Neural cell (in vitro differentiated cells): Measurements from ENCODE around the gene MYBL2. TPM values are rescaled to one million over a fixed set of nuclear protein-coding genes. Genes with fewer than 3 reads are reported as not detected.

ENCODE experiments used
- H2AFZ ChIP-seq: fragments of 200-600, 300-800 bp; sonication (generic), shearing (Covaris generic); 2 replicates; pipeline ENCODE4 v1.6.0; 2014; ENCODE audit warnings: low read depth, mild to moderate bottlenecking, antibody characterized with exemption, low read length, moderate library complexity
- H3F3A ChIP-seq: fragments of 200-600 bp; shearing (Covaris generic); 2 replicates; pipeline ENCODE4 v1.6.1; 2016; ENCODE audit warnings: mild to moderate bottlenecking, moderate library complexity, mixed read lengths, antibody characterized with exemption, low read length; ENCODE audit not compliant: insufficient read depth, poor library complexity, severe bottlenecking
- H3K27ac ChIP-seq: fragments of 200-600, 300-800 bp; sonication (generic), shearing (Covaris generic); 2 replicates; pipeline ENCODE4 v1.5.1; 2014; ENCODE audit warnings: mild to moderate bottlenecking, low read length, moderate library complexity
- H3K27me3 ChIP-seq: fragments of 300-800, 200-600 bp; sonication (generic), shearing (Covaris generic); 2 replicates; pipeline ENCODE4 v1.6.0; 2014; ENCODE audit warnings: mild to moderate bottlenecking, low read depth, low read length, moderate library complexity; ENCODE audit not compliant: insufficient read depth
- H3K36me3 ChIP-seq: fragments of 300-800, 200-600 bp; sonication (generic), shearing (Covaris generic); 2 replicates; pipeline ENCODE4 v1.5.1; 2014; ENCODE audit warnings: mild to moderate bottlenecking, antibody characterized with exemption, low read length, moderate library complexity; ENCODE audit not compliant: insufficient read depth
- H3K4me2 ChIP-seq: fragments of 300-800, 200-600 bp; sonication (generic), shearing (Covaris generic); 2 replicates; pipeline ENCODE4 v1.6.0; 2014; ENCODE audit warnings: mild to moderate bottlenecking, low read length
- H3K4me3 ChIP-seq: fragments of 300-800, 200-600 bp; sonication (generic), shearing (Covaris generic); 2 replicates; pipeline ENCODE4 v1.5.1; 2014; ENCODE audit warnings: mild to moderate bottlenecking, low read length, moderate library complexity
- H3K79me2 ChIP-seq: fragments of 200-600 bp; shearing (Covaris generic); replicated peaks from 2 replicates; pipeline ENCODE4 v1.6.0; 2014; ENCODE audit warnings: mild to moderate bottlenecking, low read length, moderate library complexity; ENCODE audit not compliant: insufficient read depth
- H3K9ac ChIP-seq: fragments of 300-800, 200-600 bp; sonication (generic), shearing (Covaris generic); 2 replicates; pipeline ENCODE4 v1.6.1; 2016; ENCODE audit warnings: mild to moderate bottlenecking, low read length, mixed read lengths
- H3K9me2 ChIP-seq: fragments of 200-600 bp; shearing (Covaris generic); 2 replicates; pipeline ENCODE4 v1.6.1; 2016; ENCODE audit warnings: mild to moderate bottlenecking, low read length, mixed read lengths; ENCODE audit not compliant: insufficient read depth
- H3K9me3 ChIP-seq: fragments of 200-600, 300-800 bp; sonication (generic), shearing (Covaris generic); 2 replicates; pipeline ENCODE4 v1.6.1; 2016; ENCODE audit warnings: mild to moderate bottlenecking, mixed run types, low read length, moderate library complexity, mixed read lengths
- H4K20me1 ChIP-seq: fragments of 200-600 bp; shearing (Covaris generic); 2 replicates; pipeline ENCODE4 v1.6.1; 2016; ENCODE audit warnings: mild to moderate bottlenecking, mixed run types; ENCODE audit not compliant: insufficient read depth
- CTCF ChIP-seq: fragments of 450-650 bp; IDR thresholded peaks from 2 replicates; pipeline ENCODE4 v1.5.1; 2014; ENCODE audit warnings: antibody characterized with exemption, mild to moderate bottlenecking, moderate library complexity; ENCODE audit not compliant: poor library complexity, severe bottlenecking
- EP300 ChIP-seq: fragments of 450-650 bp; conservative IDR thresholded peaks from 2 replicates; pipeline ENCODE4 v1.6.1; 2014; ENCODE audit warnings: antibody characterized with exemption, mild to moderate bottlenecking, moderate library complexity; ENCODE audit not compliant: poor library complexity, severe bottlenecking
- EZH2 ChIP-seq: fragments of 200-600, 300-800 bp; shearing (Covaris generic), sonication (generic); IDR thresholded peaks from 2 replicates; pipeline ENCODE4 v1.6.1; 2014; ENCODE audit warnings: antibody characterized with exemption, low read length, borderline replicate concordance, mild to moderate bottlenecking; ENCODE audit not compliant: insufficient read depth, poor library complexity, severe bottlenecking
- MXI1 ChIP-seq: fragments of 450-650 bp; conservative IDR thresholded peaks from 2 replicates; pipeline ENCODE4 v1.6.1; 2014; ENCODE audit warnings: antibody characterized with exemption, mild to moderate bottlenecking; ENCODE audit not compliant: poor library complexity, severe bottlenecking
- POLR2AphosphoS5 ChIP-seq: IDR thresholded peaks from 2 replicates; pipeline ENCODE4 v1.6.1; 2012
- RAD21 ChIP-seq: fragments of 450-650 bp; conservative IDR thresholded peaks from 2 replicates; pipeline ENCODE4 v1.6.1; 2014; ENCODE audit warnings: antibody characterized with exemption, mild to moderate bottlenecking, moderate library complexity
- SMC3 ChIP-seq: fragments of 450-650 bp; conservative IDR thresholded peaks from 2 replicates; pipeline ENCODE4 v1.6.1; 2014; ENCODE audit warnings: antibody characterized with exemption, mild to moderate bottlenecking, moderate library complexity; ENCODE audit not compliant: poor library complexity
- TAF1 ChIP-seq: IDR thresholded peaks from 2 replicates; pipeline ENCODE4 v1.6.1; 2012; ENCODE audit warnings: low read depth
- polyA plus RNA-seq: library from polyadenylated mRNA; depleted of rRNA; stranded (reverse); fragments of >200 nt; gene quantifications from 2 replicates; pipeline ENCODE4 v1.2.3, GENCODE V29; 2014
- TF ChIP-seq, protein P1 (sequence below): IDR thresholded peaks from 2 replicates; pipeline ENCODE4 v1.6.1; 2012; ENCODE audit warnings: borderline replicate concordance

MYBL2 gene
- polyA plus RNA-seq, 1 donor from 2014 or later: not detected

- Histone ChIP-seq H3K9ac (no peak overlapping the region), H3K9me3 (no peaks in the 10 kb centered on the region), H3K36me3 (no peaks in the 10 kb centered on the region), H3K9me2 (no peaks in the 10 kb centered on the region), H3K4me2 (no peak overlapping the region), H3K27ac (no peak overlapping the region), H4K20me1 (no peaks in the 10 kb centered on the region), H3K79me2 (no peaks in the 10 kb centered on the region), H3K4me3 (no peak overlapping the region), H2AFZ (no peak overlapping the region), H3F3A (no peaks in the 10 kb centered on the region), H3K27me3 (no peaks in the 10 kb centered on the region)
- TF ChIP-seq SMC3 (no peak), CTCF (no peak), MXI1 (no peak), RAD21 (no peak), TAF1 (no peak), POLR2AphosphoS5 (no peak), EP300 (no peak), EZH2 (no peak)
- TF ChIP-seq, protein P1, sequence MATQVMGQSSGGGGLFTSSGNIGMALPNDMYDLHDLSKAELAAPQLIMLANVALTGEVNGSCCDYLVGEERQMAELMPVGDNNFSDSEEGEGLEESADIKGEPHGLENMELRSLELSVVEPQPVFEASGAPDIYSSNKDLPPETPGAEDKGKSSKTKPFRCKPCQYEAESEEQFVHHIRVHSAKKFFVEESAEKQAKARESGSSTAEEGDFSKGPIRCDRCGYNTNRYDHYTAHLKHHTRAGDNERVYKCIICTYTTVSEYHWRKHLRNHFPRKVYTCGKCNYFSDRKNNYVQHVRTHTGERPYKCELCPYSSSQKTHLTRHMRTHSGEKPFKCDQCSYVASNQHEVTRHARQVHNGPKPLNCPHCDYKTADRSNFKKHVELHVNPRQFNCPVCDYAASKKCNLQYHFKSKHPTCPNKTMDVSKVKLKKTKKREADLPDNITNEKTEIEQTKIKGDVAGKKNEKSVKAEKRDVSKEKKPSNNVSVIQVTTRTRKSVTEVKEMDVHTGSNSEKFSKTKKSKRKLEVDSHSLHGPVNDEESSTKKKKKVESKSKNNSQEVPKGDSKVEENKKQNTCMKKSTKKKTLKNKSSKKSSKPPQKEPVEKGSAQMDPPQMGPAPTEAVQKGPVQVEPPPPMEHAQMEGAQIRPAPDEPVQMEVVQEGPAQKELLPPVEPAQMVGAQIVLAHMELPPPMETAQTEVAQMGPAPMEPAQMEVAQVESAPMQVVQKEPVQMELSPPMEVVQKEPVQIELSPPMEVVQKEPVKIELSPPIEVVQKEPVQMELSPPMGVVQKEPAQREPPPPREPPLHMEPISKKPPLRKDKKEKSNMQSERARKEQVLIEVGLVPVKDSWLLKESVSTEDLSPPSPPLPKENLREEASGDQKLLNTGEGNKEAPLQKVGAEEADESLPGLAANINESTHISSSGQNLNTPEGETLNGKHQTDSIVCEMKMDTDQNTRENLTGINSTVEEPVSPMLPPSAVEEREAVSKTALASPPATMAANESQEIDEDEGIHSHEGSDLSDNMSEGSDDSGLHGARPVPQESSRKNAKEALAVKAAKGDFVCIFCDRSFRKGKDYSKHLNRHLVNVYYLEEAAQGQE: no peak
Observed at GRCh38 chr20:43752051-43752360, 85.1 kb downstream of the MYBL2 start.

- H2AFZ ChIP-seq: no peak overlapping the region
- TF ChIP-seq TAF1 (no peak), RAD21 (no peak), EP300 (no peak), MXI1 (no peak), POLR2AphosphoS5 (no peak)
- no peaks in the 10 kb centered on the region for H4K20me1 ChIP-seq
- H3K9me3 ChIP-seq: no peaks in the 10 kb centered on the region
- H3K79me2 ChIP-seq: no peaks in the 10 kb centered on the region
- no peak overlapping the region for H3K4me3 ChIP-seq
- H3F3A ChIP-seq: no peaks in the 10 kb centered on the region
- no peaks in the 10 kb centered on the region for H3K36me3 ChIP-seq
- no peak overlapping the region for H3K9ac ChIP-seq
- no peak overlapping the region for H3K4me2 ChIP-seq
- H3K9me2 ChIP-seq: no peaks in the 10 kb centered on the region
- no peaks in the 10 kb centered on the region for H3K27me3 ChIP-seq
- H3K27ac ChIP-seq: no peak overlapping the region
Observed at GRCh38 chr20:43752561-43753301, 85.8 kb downstream of the MYBL2 start.
